GM18907 (cell line): ENCODE data around the gene MACROD2.

Source experiments
- ATAC-seq: cut with Tn5 transposase; IDR thresholded peaks from one replicate; pipeline ENCODE4 v1.9.1; 2021; ENCODE audit warnings: mild to moderate bottlenecking, moderate library complexity; ENCODE audit not compliant: unreplicated experiment

Gene MACROD2

GRCh38 chr20:14401479-14402138 is 406.3 kb downstream of the MACROD2 start:
- no peak for ATAC-seq

- ATAC-seq = no peak
These were observed 409.2 kb downstream of the MACROD2 start for GRCh38 chr20:14404515-14404914.

- peak; percentile 80 for ATAC-seq
These were observed 411.2 kb downstream of the MACROD2 start for GRCh38 chr20:14406495-14406894.

DNA sequence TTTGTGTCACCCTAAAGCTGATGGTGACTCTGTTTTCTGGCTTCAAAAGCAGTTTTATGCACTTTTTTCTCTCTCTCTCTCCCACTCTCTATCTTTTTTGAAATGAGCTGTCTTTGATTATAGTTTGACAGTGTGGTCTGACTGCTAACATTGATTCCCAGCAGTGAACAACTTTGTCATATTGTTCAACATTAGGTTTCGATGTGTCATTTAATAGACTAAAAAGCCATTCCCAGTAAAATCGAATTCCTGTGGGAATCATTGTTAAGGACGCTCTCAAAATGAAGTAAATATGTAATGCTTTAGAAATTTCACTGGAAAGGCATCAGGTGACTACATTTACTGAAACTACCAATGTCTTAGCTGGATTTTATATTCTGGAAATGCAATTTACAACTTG is 412.0 kb downstream of the MACROD2 start:
- no peak for ATAC-seq

DNA sequence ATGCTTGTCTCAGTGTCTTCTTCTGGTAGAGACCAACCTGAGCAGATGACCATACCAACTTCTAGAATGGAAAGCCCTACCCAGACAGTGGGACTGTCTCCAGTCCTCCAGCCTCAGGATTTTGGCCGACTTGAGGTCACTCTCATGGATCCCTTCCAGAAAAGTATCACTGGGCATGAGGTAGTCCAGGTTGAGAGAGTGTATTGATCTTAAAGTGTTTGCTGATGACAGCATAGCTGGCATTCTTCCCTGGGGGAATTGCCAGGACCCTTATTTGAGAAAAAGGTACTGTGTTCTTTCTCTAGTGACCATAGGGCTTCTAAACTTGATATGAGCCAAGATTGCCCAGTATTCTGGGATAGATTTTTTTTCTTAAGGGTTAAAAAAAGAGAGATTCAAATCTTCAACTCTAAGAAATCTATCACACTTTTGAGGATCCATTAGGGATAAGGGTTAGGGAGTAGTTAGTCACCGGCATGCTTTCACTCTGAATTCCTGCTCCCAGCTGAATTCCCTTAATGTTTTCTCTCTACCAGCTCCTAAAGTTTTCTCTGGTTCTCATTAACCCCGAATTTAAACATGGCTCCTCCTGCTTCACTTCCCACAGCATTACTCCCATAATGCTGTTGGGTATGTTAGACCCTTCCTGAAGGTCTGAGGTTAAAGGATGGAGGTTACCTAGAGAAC is 415.7 kb downstream of the MACROD2 start:
- no peak for ATAC-seq

DNA sequence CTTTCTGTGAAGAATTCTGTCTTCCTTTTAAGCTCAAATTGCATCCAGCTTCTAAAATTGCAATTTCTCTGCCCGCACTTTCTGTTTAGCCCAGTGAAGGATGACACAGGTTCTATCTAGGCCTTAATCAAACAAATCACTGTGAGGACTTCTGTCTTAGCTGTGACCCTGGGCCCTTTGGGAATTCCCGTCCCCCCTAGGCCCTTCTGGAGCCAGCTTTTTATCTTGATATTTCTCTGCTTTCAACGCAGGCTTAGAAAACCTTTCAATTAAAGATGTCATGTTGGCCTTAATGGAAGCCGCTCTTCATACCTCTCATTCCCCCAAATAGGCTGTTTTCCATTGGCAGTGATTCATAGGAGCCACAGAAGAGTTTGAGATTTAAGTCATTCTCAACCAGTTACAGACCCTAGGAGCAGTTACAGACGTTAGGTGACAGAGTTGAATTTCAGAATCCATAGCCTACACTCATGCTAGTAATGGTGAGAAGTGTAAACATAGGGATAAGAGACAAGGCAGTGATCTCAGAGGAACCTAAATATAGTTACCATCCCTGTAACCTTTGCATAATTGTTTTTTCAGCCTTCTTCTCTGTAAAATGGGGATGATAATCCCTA is 416.9 kb downstream of the MACROD2 start:
- ATAC-seq = no peak

- no peak for ATAC-seq
These were observed 418.5 kb downstream of the MACROD2 start for GRCh38 chr20:14413835-14414234.

DNA sequence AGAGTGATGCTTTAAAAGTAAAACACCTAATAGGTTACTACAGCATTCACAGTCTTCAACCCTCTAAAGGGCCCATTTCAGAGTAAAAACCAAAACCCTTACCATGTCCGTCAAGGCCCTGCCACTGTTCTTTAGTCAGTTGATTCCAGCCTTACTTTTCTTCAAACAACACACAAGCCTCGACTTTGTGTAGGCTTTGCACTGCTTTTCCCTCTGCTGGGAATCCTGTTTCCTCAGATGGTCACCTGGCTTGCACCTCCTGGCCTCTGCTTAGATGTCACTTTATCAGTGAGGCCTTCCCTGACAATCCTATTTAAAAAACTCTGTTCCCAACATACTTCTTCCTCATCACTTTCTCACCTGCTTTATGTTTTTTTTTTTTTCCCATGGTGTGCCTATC is 419.2 kb downstream of the MACROD2 start:
- no peak for ATAC-seq

DNA sequence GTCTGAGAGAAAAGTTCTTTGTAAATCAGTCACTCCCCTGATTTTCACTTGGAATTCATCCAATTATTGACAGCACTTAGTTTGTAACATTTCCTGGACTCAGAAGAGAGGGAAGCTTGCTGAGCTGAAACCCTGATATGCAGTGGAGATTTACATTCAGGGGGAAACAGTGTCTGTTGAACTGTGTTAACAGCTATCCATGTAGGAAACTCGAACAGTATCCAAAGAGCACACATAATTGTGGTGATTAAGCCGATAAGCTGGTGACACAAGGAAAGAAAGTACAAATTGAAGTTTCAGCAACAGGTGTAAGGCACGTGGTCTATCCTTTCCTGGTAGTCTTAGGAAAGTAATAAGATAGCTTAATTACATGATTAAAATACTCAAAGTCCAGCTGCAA is 420.2 kb downstream of the MACROD2 start:
- ATAC-seq = no peak

DNA sequence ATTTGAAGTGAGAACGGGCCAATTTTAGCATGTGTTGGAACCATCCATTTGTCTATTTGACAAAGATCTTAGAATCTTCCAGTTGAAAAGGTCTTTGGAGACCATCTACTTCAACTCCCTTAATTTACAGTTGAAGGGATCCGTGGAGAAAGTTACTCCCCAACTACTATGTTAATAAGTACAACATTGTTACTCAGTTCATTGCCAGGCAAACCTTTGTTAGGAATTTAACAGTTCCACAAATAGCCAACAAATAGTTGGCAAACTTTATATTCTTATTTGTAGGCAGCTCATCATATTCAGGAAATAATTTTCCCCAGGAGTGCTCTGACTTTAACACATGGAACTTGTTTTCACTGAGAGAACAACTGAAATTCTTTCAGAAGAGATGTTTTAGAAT is 423.1 kb downstream of the MACROD2 start:
- no peak for ATAC-seq

- no peak for ATAC-seq
These were observed 427.6 kb downstream of the MACROD2 start for GRCh38 chr20:14422892-14423291.

- no peak for ATAC-seq
These were observed 436.3 kb downstream of the MACROD2 start for GRCh38 chr20:14431568-14431967.

DNA sequence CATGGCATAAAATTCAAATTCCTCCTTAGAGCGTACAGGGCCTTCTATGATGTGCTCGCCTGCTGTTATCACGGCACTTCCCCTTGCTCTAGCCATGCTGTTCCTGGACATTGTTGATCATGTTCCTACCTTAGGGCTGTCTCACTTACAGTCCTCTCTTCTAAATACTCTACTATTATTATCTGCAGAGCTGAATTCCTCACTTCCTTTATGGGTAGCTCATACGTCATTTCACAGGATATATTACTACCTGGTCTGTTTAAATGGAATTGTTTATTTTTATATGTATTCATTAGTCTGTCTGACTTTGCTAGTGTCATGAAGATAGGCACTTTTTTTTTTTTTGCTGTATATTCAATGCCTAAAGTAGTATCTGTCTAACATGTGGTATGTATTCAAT is 436.8 kb downstream of the MACROD2 start:
- no peak for ATAC-seq

DNA sequence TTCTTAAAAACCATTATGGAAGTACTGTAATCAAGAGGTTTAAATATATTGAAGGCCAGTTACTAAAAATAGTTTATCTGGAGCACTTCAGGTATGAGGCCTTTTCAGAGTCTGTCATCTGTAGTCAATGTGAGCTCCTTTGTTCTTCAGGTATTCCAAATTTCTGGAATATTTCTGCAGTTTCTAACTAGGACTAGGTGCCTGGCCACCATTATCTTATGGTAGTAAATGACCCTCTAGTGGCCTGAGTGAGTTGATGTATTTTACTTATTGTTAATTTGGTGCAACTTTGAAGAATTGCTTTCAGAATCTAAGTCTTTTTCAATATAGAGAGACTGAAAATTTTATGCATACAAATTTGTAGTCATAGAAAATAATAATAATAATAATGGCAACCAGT is 437.3 kb downstream of the MACROD2 start:
- ATAC-seq = no peak

DNA sequence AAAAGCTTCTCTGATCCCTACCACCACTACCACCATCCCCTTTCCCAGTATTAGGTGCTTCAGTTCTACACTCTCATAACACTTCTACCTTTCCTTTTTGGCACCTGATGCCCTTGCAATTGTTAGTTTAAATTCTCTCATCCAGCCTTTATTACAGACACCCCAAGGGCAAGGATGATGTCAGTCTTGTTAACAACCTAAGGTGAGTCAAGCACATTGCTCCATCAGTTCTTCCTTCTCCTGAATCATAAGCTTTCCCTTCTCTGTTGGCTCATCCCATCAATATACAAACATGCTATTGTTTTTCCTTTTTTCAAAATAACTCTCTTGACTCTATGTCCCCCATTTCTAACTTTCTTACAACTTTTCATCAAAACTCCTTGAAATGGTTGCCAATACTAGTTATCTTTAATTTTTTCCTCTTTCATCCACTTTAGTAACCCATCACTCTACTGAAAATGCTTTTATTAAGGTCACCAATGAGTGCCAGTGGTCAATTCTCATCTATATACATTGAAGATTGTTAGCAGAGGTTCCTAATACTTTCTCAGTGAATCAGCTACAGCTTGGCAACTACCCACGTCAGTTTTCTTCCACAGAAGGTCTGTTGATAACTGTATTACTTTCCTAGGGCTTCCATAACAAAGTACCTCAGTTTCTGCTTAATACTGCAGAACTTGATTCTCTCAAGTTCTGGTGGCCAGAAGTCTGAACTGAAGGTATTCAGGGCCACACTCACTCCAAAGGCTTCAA is 439.2 kb downstream of the MACROD2 start:
- no peak for ATAC-seq

- ATAC-seq = no peak
These were observed 445.9 kb downstream of the MACROD2 start for GRCh38 chr20:14441201-14441600.

DNA sequence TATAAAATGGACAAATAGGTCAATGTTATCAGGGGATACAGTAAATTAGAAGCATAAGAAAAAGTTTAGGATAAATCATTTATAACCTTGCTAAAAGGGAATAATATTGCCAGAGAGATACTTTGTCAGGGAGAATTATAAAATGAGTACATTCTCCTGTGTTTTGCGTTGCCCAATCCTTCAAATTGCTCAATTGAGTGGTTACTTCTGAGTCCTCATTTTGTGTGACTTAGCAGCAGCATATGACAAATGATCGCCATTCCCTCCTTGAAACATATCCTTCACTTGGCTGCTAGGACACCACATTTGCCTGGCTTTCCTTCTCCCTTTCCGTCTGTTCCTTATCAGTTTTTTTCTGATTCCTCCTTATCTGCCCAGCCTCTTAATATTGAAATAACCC is 448.8 kb downstream of the MACROD2 start:
- ATAC-seq = no peak

- ATAC-seq = no peak
These were observed 450.0 kb downstream of the MACROD2 start for GRCh38 chr20:14445310-14445709.

DNA sequence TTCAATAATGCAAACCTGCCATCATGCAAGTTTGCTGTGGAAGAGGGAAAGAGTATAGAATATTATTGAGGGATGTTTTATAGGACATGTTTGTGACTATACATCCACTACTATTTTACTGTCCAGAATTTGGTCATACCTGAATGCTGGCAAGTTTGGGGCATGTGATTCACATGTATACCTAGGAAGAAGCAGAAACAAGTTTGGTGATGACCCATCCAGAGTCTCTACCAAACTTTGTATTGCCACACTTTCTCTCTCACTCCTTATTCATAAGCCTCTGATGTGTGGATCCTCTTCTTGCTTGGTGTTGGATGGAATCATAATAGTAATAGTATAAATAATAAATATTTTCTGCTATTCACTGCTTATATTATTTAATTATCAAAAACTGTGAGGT is 450.6 kb downstream of the MACROD2 start:
- ATAC-seq = no peak

- ATAC-seq = no peak
These were observed 451.1 kb downstream of the MACROD2 start for GRCh38 chr20:14446446-14446845.

- no peak for ATAC-seq
These were observed 454.0 kb downstream of the MACROD2 start for GRCh38 chr20:14449323-14449722.

- no peak for ATAC-seq
These were observed 454.9 kb downstream of the MACROD2 start for GRCh38 chr20:14450256-14450655.
